ENCODE measurements around the gene LIX1L.

The LIX1L gene

DNA sequence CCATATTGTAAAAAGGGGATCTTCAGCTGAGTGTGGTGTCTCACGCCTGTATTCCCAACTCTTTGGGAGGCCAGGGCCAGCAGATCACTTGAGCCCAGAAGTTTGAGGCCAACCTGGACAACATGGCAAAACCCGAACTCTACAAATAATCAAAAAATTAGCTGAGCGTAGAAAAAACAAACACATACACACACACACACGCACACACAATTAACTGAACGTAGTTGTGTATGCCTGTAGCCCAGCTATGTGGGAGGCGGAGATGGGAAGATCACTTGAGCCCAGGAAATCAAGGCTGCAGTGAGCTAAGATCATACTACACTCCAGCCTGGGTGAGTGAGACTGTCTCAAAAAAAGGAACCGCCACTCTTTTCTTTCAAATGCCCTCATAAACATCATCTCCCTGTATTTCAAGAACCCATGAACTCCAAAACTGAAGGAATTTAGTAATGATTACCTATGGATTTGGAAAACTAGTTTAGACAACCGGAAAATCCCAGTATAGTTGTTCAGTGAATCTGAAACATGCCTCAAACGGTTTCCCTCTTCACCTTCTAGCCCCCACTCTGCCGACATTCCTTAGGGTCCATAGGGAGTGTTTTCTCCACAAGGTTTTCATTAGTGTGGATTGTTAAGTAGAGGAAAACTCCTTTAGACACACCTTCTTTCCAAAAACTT lies 34.1 kb upstream of the LIX1L start:
- ATAC-seq = no peak

GRCh38 chr1:145990249-145990855 lies 32.5 kb upstream of the LIX1L start:
- ATAC-seq = no peak
- TF ChIP-seq ZNF70 (CRISPR knock-in tag; IDR thresholded peaks at IDR 0.05) = no peak
- no peak for TF ChIP-seq PATZ1 (CRISPR knock-in tag; IDR thresholded peaks at IDR 0.05; ENCODE audit: borderline replicate concordance)

More for the DNA sequence above, 34.1 kb upstream of the LIX1L start:
- no peak for TF ChIP-seq RARB (CRISPR knock-in tag; IDR thresholded peaks at IDR 0.05)
- no peak for TF ChIP-seq CSDC2 (CRISPR knock-in tag; IDR thresholded peaks at IDR 0.05)
- no peak for TF ChIP-seq CSRNP3 (CRISPR knock-in tag; IDR thresholded peaks at IDR 0.05)
- TF ChIP-seq ISL1 (CRISPR knock-in tag; IDR thresholded peaks at IDR 0.05) = no peak
- no peak for TF ChIP-seq ESRRG (CRISPR knock-in tag; IDR thresholded peaks at IDR 0.05)
- TF ChIP-seq TOX (CRISPR knock-in tag; IDR thresholded peaks at IDR 0.05; ENCODE audit: borderline replicate concordance) = no peak
- no peak for TF ChIP-seq ZNF70 (CRISPR knock-in tag; IDR thresholded peaks at IDR 0.05)
- TF ChIP-seq TCF4 (CRISPR knock-in tag; IDR thresholded peaks at IDR 0.05; ENCODE audit: borderline replicate concordance) = no peak
- no peak for TF ChIP-seq ZC3H10 (CRISPR knock-in tag; IDR thresholded peaks at IDR 0.05)
- TF ChIP-seq ZFP3 (CRISPR knock-in tag; IDR thresholded peaks at IDR 0.05) = no peak
- TF ChIP-seq ZNF8 (CRISPR knock-in tag; IDR thresholded peaks at IDR 0.05) = no peak
- TF ChIP-seq PATZ1 (CRISPR knock-in tag; IDR thresholded peaks at IDR 0.05; ENCODE audit: borderline replicate concordance) = no peak
- TF ChIP-seq, protein P1, sequence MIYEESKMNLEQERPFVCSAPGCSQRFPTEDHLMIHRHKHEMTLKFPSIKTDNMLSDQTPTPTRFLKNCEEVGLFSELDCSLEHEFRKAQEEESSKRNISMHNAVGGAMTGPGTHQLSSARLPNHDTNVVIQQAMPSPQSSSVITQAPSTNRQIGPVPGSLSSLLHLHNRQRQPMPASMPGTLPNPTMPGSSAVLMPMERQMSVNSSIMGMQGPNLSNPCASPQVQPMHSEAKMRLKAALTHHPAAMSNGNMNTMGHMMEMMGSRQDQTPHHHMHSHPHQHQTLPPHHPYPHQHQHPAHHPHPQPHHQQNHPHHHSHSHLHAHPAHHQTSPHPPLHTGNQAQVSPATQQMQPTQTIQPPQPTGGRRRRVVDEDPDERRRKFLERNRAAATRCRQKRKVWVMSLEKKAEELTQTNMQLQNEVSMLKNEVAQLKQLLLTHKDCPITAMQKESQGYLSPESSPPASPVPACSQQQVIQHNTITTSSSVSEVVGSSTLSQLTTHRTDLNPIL (CRISPR knock-in tag; IDR thresholded peaks at IDR 0.05; ENCODE audit: low read depth) = no peak
- TF ChIP-seq ZFP30 (CRISPR knock-in tag; IDR thresholded peaks at IDR 0.05) = no peak
- no peak for TF ChIP-seq PPARA (CRISPR knock-in tag; IDR thresholded peaks at IDR 0.05; ENCODE audit: borderline replicate concordance)
- TF ChIP-seq ARNTL (CRISPR knock-in tag; IDR thresholded peaks at IDR 0.05; ENCODE audit: borderline replicate concordance, low read depth) = no peak
- no peak for TF ChIP-seq POU6F1 (CRISPR knock-in tag; IDR thresholded peaks at IDR 0.05; ENCODE audit: borderline replicate concordance, low read depth)
- TF ChIP-seq BACH2 (CRISPR knock-in tag; IDR thresholded peaks at IDR 0.05; ENCODE audit: borderline replicate concordance) = no peak
- TF ChIP-seq SNAI2 (CRISPR knock-in tag; IDR thresholded peaks at IDR 0.05) = no peak

DNA sequence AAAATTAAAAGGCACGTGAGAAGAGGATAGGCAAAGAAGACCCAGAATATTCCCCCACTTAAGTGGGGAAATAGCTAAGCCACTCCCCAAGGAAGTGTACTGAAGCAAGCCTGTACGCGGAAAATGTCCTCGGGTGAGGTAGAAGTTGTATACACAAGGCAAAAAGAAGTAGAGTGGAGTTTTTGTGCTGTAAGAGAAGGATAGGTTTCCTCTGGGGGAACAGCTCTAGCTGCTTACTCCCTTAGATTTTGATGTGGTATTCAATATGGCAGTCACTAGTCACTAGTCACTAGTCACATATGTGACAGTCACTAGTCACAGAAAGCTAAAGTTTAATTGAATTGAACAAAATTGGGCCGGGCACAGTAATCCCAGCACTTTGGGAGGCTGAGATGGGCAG lies 31.0 kb upstream of the LIX1L start:
- ATAC-seq = no peak
- no peak for TF ChIP-seq ESRRG (CRISPR knock-in tag; IDR thresholded peaks at IDR 0.05)
- TF ChIP-seq SNAI2 (CRISPR knock-in tag; IDR thresholded peaks at IDR 0.05) = no peak
- no peak for TF ChIP-seq OSR1 (CRISPR knock-in tag; IDR thresholded peaks at IDR 0.05)
- no peak for TF ChIP-seq CSRNP3 (CRISPR knock-in tag; IDR thresholded peaks at IDR 0.05)
- no peak for TF ChIP-seq ZNF70 (CRISPR knock-in tag; IDR thresholded peaks at IDR 0.05)
- no peak for TF ChIP-seq PATZ1 (CRISPR knock-in tag; IDR thresholded peaks at IDR 0.05; ENCODE audit: borderline replicate concordance)
- no peak for TF ChIP-seq ARNTL (CRISPR knock-in tag; IDR thresholded peaks at IDR 0.05; ENCODE audit: borderline replicate concordance, low read depth)
- no peak for TF ChIP-seq PPARA (CRISPR knock-in tag; IDR thresholded peaks at IDR 0.05; ENCODE audit: borderline replicate concordance)
- no peak for TF ChIP-seq GLIS3 (CRISPR knock-in tag; IDR thresholded peaks at IDR 0.05)
- no peak for TF ChIP-seq ZNF8 (CRISPR knock-in tag; IDR thresholded peaks at IDR 0.05)
- TF ChIP-seq BACH2 (CRISPR knock-in tag; IDR thresholded peaks at IDR 0.05; ENCODE audit: borderline replicate concordance) = no peak
- TF ChIP-seq, protein P1 (CRISPR knock-in tag; IDR thresholded peaks at IDR 0.05; ENCODE audit: low read depth) = no peak
- no peak for TF ChIP-seq ZFP3 (CRISPR knock-in tag; IDR thresholded peaks at IDR 0.05)

Measured in SK-N-SH treated with all-trans-retinoic acid at 6 μM for 48 hours (cell line).